ENCODE data around the gene CELSR1.
"Not testable (repeated sequence)": the region's sequence is repeated elsewhere in the genome, so short reads cannot be mapped to it uniquely, and the experiment has no call there.

Gene CELSR1

GRCh38 chr22:46415776-46416519 is 121.5 kb downstream of the CELSR1 start:
- DNase-seq = peak; percentile 41

- no peak for DNase-seq
Measured at GRCh38 chr22:46414704-46415103, 122.7 kb downstream of the CELSR1 start.

GRCh38 chr22:46413725-46414379 is 123.6 kb downstream of the CELSR1 start:
- DNase-seq = no peak

- DNase-seq = no peak
Measured at GRCh38 chr22:46411347-46411746, 126.1 kb downstream of the CELSR1 start.

- DNase-seq = no peak
Measured at GRCh38 chr22:46410291-46410808, 127.1 kb downstream of the CELSR1 start.

- DNase-seq = no peak
Measured at GRCh38 chr22:46409631-46410210, 127.7 kb downstream of the CELSR1 start.

- DNase-seq = no peak
Measured at GRCh38 chr22:46408568-46409506, 128.6 kb downstream of the CELSR1 start.

- no peak for DNase-seq
Measured at GRCh38 chr22:46407748-46408147, 129.7 kb downstream of the CELSR1 start.

GRCh38 chr22:46406791-46407190 is 130.6 kb downstream of the CELSR1 start:
- DNase-seq = no peak

- DNase-seq = no peak
Measured at GRCh38 chr22:46406349-46406748, 131.1 kb downstream of the CELSR1 start.

- DNase-seq = no peak
Measured at GRCh38 chr22:46405901-46406300, 131.5 kb downstream of the CELSR1 start.

GRCh38 chr22:46403880-46404279 is 133.5 kb downstream of the CELSR1 start:
- not testable (repeated sequence) for DNase-seq

GRCh38 chr22:46402505-46402904 is 134.9 kb downstream of the CELSR1 start:
- DNase-seq = no peak

GRCh38 chr22:46401370-46401769 is 136.1 kb downstream of the CELSR1 start:
- no peak for DNase-seq

- no peak for DNase-seq
Measured at GRCh38 chr22:46399251-46400024, 138.0 kb downstream of the CELSR1 start.

- no peak for DNase-seq
Measured at GRCh38 chr22:46397951-46398350, 139.5 kb downstream of the CELSR1 start.

GRCh38 chr22:46397514-46397913 is 139.9 kb downstream of the CELSR1 start:
- no peak for DNase-seq

- not testable (repeated sequence) for DNase-seq
Measured at GRCh38 chr22:46397049-46397448, 140.4 kb downstream of the CELSR1 start.

- no peak for DNase-seq
Measured at GRCh38 chr22:46395145-46395544, 142.3 kb downstream of the CELSR1 start.

- DNase-seq = no peak
Measured at GRCh38 chr22:46394622-46395021, 142.8 kb downstream of the CELSR1 start.

GRCh38 chr22:46393873-46394272 is 143.5 kb downstream of the CELSR1 start:
- no peak for DNase-seq
